Measurements from ENCODE around the gene DYRK1A.

The DYRK1A gene

GRCh38 chr21:37550618-37551330 lies 184.2 kb downstream of the DYRK1A start:
- Histone ChIP-seq H3K36me3 (ENCODE audit: control insufficient read depth, insufficient read depth, low read length) (no peaks in the 10 kb centered on the region), H3K27me3 (replicated peaks; ENCODE audit: control insufficient read depth, insufficient read depth, low read length) (no peaks in the 10 kb centered on the region), H3K4me3 (replicated peaks; ENCODE audit: low read depth, low read length) (no peak overlapping the region)
- DNase-seq (ENCODE audit: extremely low read depth, insufficient read length) = no peak
- TF ChIP-seq, protein P1, sequence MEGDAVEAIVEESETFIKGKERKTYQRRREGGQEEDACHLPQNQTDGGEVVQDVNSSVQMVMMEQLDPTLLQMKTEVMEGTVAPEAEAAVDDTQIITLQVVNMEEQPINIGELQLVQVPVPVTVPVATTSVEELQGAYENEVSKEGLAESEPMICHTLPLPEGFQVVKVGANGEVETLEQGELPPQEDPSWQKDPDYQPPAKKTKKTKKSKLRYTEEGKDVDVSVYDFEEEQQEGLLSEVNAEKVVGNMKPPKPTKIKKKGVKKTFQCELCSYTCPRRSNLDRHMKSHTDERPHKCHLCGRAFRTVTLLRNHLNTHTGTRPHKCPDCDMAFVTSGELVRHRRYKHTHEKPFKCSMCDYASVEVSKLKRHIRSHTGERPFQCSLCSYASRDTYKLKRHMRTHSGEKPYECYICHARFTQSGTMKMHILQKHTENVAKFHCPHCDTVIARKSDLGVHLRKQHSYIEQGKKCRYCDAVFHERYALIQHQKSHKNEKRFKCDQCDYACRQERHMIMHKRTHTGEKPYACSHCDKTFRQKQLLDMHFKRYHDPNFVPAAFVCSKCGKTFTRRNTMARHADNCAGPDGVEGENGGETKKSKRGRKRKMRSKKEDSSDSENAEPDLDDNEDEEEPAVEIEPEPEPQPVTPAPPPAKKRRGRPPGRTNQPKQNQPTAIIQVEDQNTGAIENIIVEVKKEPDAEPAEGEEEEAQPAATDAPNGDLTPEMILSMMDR (IDR thresholded peaks at IDR 0.05; ENCODE audit: insufficient read depth, low read length, poor library complexity, severe bottlenecking) = no peak

GRCh38 chr21:37551331-37551992 lies 184.9 kb downstream of the DYRK1A start:
- Histone ChIP-seq H3K36me3 (ENCODE audit: control insufficient read depth, insufficient read depth, low read length) (no peaks in the 10 kb centered on the region), H3K27me3 (replicated peaks; ENCODE audit: control insufficient read depth, insufficient read depth, low read length) (no peaks in the 10 kb centered on the region), H3K4me3 (replicated peaks; ENCODE audit: low read depth, low read length) (no peak overlapping the region)
- no peak for DNase-seq (ENCODE audit: extremely low read depth, insufficient read length)
- TF ChIP-seq, protein P1 (IDR thresholded peaks at IDR 0.05; ENCODE audit: insufficient read depth, low read length, poor library complexity, severe bottlenecking) = no peak

- DNase-seq (ENCODE audit: extremely low read depth, insufficient read length) = no peak
- TF ChIP-seq, protein P1 (IDR thresholded peaks at IDR 0.05; ENCODE audit: insufficient read depth, low read length, poor library complexity, severe bottlenecking) = no peak
- Histone ChIP-seq H3K36me3 (ENCODE audit: control insufficient read depth, insufficient read depth, low read length) (no peaks in the 10 kb centered on the region), H3K27me3 (replicated peaks; ENCODE audit: control insufficient read depth, insufficient read depth, low read length) (no peaks in the 10 kb centered on the region), H3K4me3 (replicated peaks; ENCODE audit: low read depth, low read length) (no peak overlapping the region)
Observed at GRCh38 chr21:37551993-37552355, 185.4 kb downstream of the DYRK1A start.

GRCh38 chr21:37552496-37553029 lies 186.0 kb downstream of the DYRK1A start:
- Histone ChIP-seq H3K4me3 (replicated peaks; ENCODE audit: low read depth, low read length) (no peak overlapping the region), H3K36me3 (ENCODE audit: control insufficient read depth, insufficient read depth, low read length) (no peaks in the 10 kb centered on the region), H3K27me3 (replicated peaks; ENCODE audit: control insufficient read depth, insufficient read depth, low read length) (no peaks in the 10 kb centered on the region)
- TF ChIP-seq, protein P1 (IDR thresholded peaks at IDR 0.05; ENCODE audit: insufficient read depth, low read length, poor library complexity, severe bottlenecking) = no peak
- no peak for DNase-seq (ENCODE audit: extremely low read depth, insufficient read length)

DNA sequence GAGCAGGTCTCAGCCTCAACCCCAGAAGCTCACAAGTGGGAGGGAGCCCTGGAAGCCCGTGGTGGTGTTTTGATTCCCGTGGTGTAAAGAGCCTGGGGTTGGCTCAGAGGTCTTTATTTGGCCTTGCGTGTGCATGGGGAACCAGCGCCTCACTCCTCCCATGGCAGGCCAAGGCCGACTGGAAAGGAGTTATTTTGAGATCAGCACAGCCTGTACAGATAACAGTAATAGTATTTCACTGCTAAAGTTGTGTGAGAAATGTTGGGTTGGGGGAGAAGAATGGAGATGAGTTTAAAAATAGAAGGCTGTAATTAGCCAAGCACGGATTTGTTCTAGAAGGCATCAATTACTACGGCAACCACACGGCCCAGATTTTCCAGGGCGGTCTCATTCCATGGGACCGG lies 186.5 kb downstream of the DYRK1A start:
- TF ChIP-seq, protein P1 (IDR thresholded peaks at IDR 0.05; ENCODE audit: insufficient read depth, low read length, poor library complexity, severe bottlenecking) = no peak
- Histone ChIP-seq H3K36me3 (ENCODE audit: control insufficient read depth, insufficient read depth, low read length) (no peaks in the 10 kb centered on the region), H3K4me3 (replicated peaks; ENCODE audit: low read depth, low read length) (no peak overlapping the region), H3K27me3 (replicated peaks; ENCODE audit: control insufficient read depth, insufficient read depth, low read length) (no peaks in the 10 kb centered on the region)
- no peak for DNase-seq (ENCODE audit: extremely low read depth, insufficient read length)

Measured in GM06990 (cell line).